Mesendoderm (in vitro differentiated cells): ENCODE measurements around the gene ACOX1.
"Not testable (repeated sequence)": the region's sequence is repeated elsewhere in the genome, so short reads cannot be mapped to it uniquely, and the experiment has no call there.

ENCODE experiments used
- DNase-seq: peaks from one replicate; pipeline ENCODE4 v3.0.0; 2013
- H2AK5ac ChIP-seq: 2 replicates; pipeline ENCODE4 v1.6.1; 2013; ENCODE audit warnings: low read length, inconsistent platforms
- H2BK120ac ChIP-seq: 2 replicates; pipeline ENCODE4 v1.6.1; 2013; ENCODE audit warnings: low read depth, mild to moderate bottlenecking, low read length, moderate library complexity, mixed read lengths
- H2BK15ac ChIP-seq: replicated peaks from 2 replicates; pipeline ENCODE4 v1.6.1; 2013; ENCODE audit warnings: low read depth, mild to moderate bottlenecking, moderate library complexity
- H2BK5ac ChIP-seq: 2 replicates; pipeline ENCODE4 v1.6.1; 2013; ENCODE audit warnings: low read length, inconsistent platforms
- H3K18ac ChIP-seq: 2 replicates; pipeline ENCODE4 v1.6.1; 2013; ENCODE audit warnings: mild to moderate bottlenecking, low read length, mixed read lengths
- H3K23ac ChIP-seq: one replicate; pipeline ENCODE4 v1.6.1; 2013; ENCODE audit warnings: low read length
- H3K27ac ChIP-seq: 2 replicates; pipeline ENCODE4 v1.5.1; 2013; ENCODE audit warnings: low read depth, mild to moderate bottlenecking, inconsistent platforms, low read length, moderate library complexity
- H3K27me3 ChIP-seq: 2 replicates; pipeline ENCODE4 v1.6.1; 2013; ENCODE audit warnings: low read length, control low read depth, mild to moderate bottlenecking, inconsistent platforms; ENCODE audit not compliant: insufficient read depth, poor library complexity
- H3K36me3 ChIP-seq: 2 replicates; pipeline ENCODE4 v1.6.1; 2013; ENCODE audit warnings: low read length, inconsistent platforms; ENCODE audit not compliant: control insufficient read depth, insufficient read depth
- H3K4ac ChIP-seq: one replicate; pipeline ENCODE4 v1.6.1; 2013; ENCODE audit warnings: low read depth, mild to moderate bottlenecking, low read length, moderate library complexity
- H3K4me1 ChIP-seq: 2 replicates; pipeline ENCODE4 v1.6.1; 2013; ENCODE audit warnings: low read depth, low read length, inconsistent platforms; ENCODE audit not compliant: control insufficient read depth
- H3K4me2 ChIP-seq: 2 replicates; pipeline ENCODE4 v1.6.1; 2013; ENCODE audit warnings: low read length
- H3K4me3 ChIP-seq: 2 replicates; pipeline ENCODE4 v1.5.1; 2013; ENCODE audit warnings: mild to moderate bottlenecking, low read length
- H3K56ac ChIP-seq: one replicate; pipeline ENCODE4 v1.6.1; 2013; ENCODE audit warnings: low read length
- H3K79me1 ChIP-seq: 2 replicates; pipeline ENCODE4 v1.6.1; 2013; ENCODE audit warnings: low read length, inconsistent platforms
- H3K79me2 ChIP-seq: 2 replicates; pipeline ENCODE4 v1.6.1; 2013; ENCODE audit warnings: mild to moderate bottlenecking, low read length; ENCODE audit not compliant: control insufficient read depth, insufficient read depth
- H3K9ac ChIP-seq: 2 replicates; pipeline ENCODE4 v1.6.1; 2013; ENCODE audit warnings: low read length, inconsistent platforms
- H4K5ac ChIP-seq: one replicate; pipeline ENCODE4 v1.6.1; 2013; ENCODE audit warnings: low read length
- H4K8ac ChIP-seq: one replicate; pipeline ENCODE4 v1.6.1; 2013; ENCODE audit warnings: low read depth, mild to moderate bottlenecking, control low read depth, low read length, moderate library complexity
- WGBS: extraction: QIAGEN DNeasy Blood & Tissue Kit; methylation state at CpG from one replicate; pipeline ENCODE4 v1.1.7; 2013; ENCODE audit warnings: low lambda C conversion rate, missing lambda C conversion rate; ENCODE audit not compliant: insufficient coverage; ENCODE audit errors: extremely low coverage; 5-methylcytosine and 5-hydroxymethylcytosine counted together

Gene ACOX1

DNA sequence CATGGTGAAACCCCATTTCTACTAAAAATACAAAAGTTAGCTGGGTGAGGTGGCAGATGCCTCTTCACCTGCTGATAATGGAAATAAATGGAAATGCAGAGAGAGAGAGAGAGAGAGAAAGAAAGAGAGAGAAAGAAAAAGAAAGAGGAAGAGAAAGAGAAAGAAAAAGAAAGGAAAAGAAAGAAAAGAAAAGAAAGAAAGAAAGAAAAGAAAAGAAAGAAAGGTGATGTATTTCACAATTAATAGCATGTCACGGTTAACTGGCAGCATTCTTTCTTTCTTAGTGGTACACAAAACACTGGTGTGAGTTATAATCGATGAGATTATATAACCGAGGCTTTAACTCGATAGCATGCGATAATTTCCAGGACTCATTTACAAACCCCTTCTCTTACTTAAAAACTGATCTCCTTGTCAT lies 3.2 kb downstream of the ACOX1 start:
- Histone ChIP-seq H3K36me3 (no peaks in the 10 kb centered on the region), H3K27me3 (no peaks in the 10 kb centered on the region), H3K56ac (no peak overlapping the region), H3K4ac (no peak overlapping the region), H2BK120ac (no peak overlapping the region), H3K4me3 (no peak overlapping the region), H3K27ac (no peak overlapping the region), H3K4me2 (no peak overlapping the region), H3K9ac (no peak overlapping the region), H3K18ac (no peak overlapping the region), H4K5ac (no peak overlapping the region), H3K23ac (no peak overlapping the region), H3K79me1 (peaks cover 9% of the 10 kb centered on the region), H2BK15ac (no peak overlapping the region), H2AK5ac (no peak overlapping the region), H4K8ac (no peak overlapping the region), H2BK5ac (no peak overlapping the region), H3K79me2 (peaks cover 16% of the 10 kb centered on the region), H3K4me1 (no peaks in the 10 kb centered on the region)
- WGBS, result no CpG with 5 or more reads among the region's 5 CpGs
- no peak for DNase-seq

DNA sequence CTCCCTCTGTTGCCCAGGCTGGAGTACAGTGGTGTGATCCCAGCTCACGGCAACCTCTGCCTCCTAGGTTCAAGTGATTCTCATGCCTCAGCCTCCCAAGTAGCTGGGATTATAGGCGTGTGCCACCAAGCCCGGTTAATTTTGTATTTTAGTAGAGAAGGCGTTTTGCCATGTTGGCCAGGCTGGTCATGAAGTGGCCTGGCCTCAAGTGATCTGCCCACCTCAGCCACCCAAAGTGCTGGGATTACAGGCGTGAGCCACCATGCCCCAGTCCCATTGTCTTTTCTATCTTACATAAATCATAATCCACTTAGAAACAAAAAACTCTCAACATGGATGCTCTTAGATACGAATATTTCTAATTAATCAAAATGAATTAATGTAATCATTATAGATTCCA lies 3.8 kb downstream of the ACOX1 start:
- not testable (repeated sequence) for H4K5ac ChIP-seq, H2BK5ac ChIP-seq, H3K4ac ChIP-seq, H3K56ac ChIP-seq, H3K4me3 ChIP-seq, H2BK120ac ChIP-seq, H3K4me2 ChIP-seq, H3K27me3 ChIP-seq, H3K4me1 ChIP-seq, H3K27ac ChIP-seq, H3K9ac ChIP-seq, H2BK15ac ChIP-seq, H3K18ac ChIP-seq, H2AK5ac ChIP-seq, H3K36me3 ChIP-seq, H4K8ac ChIP-seq, H3K23ac ChIP-seq, DNase-seq
- no CpG with 5 or more reads among the region's 6 CpGs for whole genome bisulfite sequencing
- Histone ChIP-seq H3K79me2 (peaks cover 18% of the 10 kb centered on the region), H3K79me1 (peaks cover 11% of the 10 kb centered on the region)

GRCh38 chr17:75970626-75971025 lies 8.3 kb downstream of the ACOX1 start:
- H3K4me1 ChIP-seq, result no peaks in the 10 kb centered on the region
- H3K23ac ChIP-seq, result no peak overlapping the region
- no peak overlapping the region for H3K56ac ChIP-seq
- no peak overlapping the region for H3K4ac ChIP-seq
- H4K8ac ChIP-seq, result no peak overlapping the region
- no peak overlapping the region for H3K27ac ChIP-seq
- no peak overlapping the region for H3K4me3 ChIP-seq
- H2AK5ac ChIP-seq, result no peak overlapping the region
- H2BK5ac ChIP-seq, result no peak overlapping the region
- H3K36me3 ChIP-seq, result no peaks in the 10 kb centered on the region
- no peaks in the 10 kb centered on the region for H3K27me3 ChIP-seq
- H3K4me2 ChIP-seq, result no peak overlapping the region
- H3K79me1 ChIP-seq, result peaks cover 8% of the 10 kb centered on the region
- no peak overlapping the region for H2BK120ac ChIP-seq
- no peak for DNase-seq
- H3K79me2 ChIP-seq, result peaks cover 8% of the 10 kb centered on the region
- WGBS, result no CpG with 5 or more reads among the region's 7 CpGs
- no peak overlapping the region for H3K9ac ChIP-seq
- H4K5ac ChIP-seq, result no peak overlapping the region
- H2BK15ac ChIP-seq, result no peak overlapping the region
- no peak overlapping the region for H3K18ac ChIP-seq

DNA sequence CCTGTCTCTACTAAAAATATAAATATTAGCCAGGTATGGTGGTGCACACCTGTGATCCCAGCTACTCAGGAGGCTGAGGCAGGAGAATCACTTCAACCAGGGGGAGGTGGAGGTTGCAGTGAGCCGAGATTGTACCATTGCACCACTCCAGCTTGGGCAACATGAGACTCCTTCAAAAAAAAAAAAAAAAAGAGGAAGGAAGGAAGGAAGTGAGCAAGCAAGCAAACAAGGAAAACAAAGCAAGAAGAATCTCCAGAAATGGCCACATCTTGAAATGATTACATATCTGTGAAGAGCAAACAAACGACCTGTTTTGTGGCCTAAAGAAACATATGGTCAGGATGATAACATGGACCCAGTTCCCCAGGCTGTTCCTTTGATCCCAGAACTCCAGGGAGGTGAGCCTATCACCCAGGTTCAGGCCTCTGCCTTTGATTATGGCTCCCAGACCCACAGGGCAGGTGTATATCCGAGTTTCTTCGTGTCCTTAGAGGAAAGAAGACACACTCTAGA lies 8.9 kb downstream of the ACOX1 start:
- Histone ChIP-seq H2BK5ac (no peak overlapping the region), H3K18ac (no peak overlapping the region), H3K4me1 (no peaks in the 10 kb centered on the region), H3K79me1 (peaks cover 8% of the 10 kb centered on the region), H3K27me3 (no peaks in the 10 kb centered on the region), H4K5ac (no peak overlapping the region), H3K79me2 (peaks cover 6% of the 10 kb centered on the region), H3K36me3 (no peaks in the 10 kb centered on the region), H2BK15ac (no peak overlapping the region), H3K9ac (no peak overlapping the region), H3K4me2 (no peak overlapping the region), H3K56ac (no peak overlapping the region), H3K4ac (no peak overlapping the region), H3K4me3 (no peak overlapping the region), H3K27ac (no peak overlapping the region), H4K8ac (no peak overlapping the region), H2AK5ac (no peak overlapping the region), H3K23ac (no peak overlapping the region), H2BK120ac (no peak overlapping the region)
- peak; percentile 16 for DNase-seq
- WGBS, result no CpG with 5 or more reads among the region's 4 CpGs

DNA sequence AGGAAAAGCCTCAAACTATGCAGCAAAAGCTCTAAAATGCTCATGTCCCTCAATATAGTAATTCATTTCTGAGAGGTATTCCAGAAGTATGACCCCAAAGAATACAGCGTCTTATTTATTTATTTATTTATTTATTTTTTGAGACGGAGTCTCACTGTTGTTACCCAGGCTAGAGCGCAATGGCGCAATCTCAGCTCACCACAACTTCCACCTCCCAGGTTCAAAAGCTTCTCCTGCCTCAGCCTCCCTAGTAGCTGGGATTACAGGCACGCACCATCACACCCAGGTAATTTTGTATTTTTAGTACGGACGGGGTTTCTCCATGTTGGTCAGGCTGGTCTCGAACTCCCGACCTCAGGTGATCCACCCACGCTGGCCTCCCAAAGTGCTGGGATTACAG lies 9.9 kb downstream of the ACOX1 start:
- H2BK5ac ChIP-seq, H3K4me2 ChIP-seq, H3K56ac ChIP-seq, H3K36me3 ChIP-seq, H3K4me3 ChIP-seq, H3K18ac ChIP-seq, H3K79me1 ChIP-seq, H2AK5ac ChIP-seq, H4K8ac ChIP-seq, H3K23ac ChIP-seq, H3K9ac ChIP-seq, H3K4ac ChIP-seq, DNase-seq, H3K79me2 ChIP-seq, H3K4me1 ChIP-seq, H2BK15ac ChIP-seq, H3K27ac ChIP-seq, H4K5ac ChIP-seq, H3K27me3 ChIP-seq, H2BK120ac ChIP-seq: not testable (repeated sequence)
- WGBS, result no CpG with 5 or more reads among the region's 10 CpGs

- H2BK5ac ChIP-seq, result no peak overlapping the region
- no peaks in the 10 kb centered on the region for H3K36me3 ChIP-seq
- no peak overlapping the region for H4K5ac ChIP-seq
- H3K4ac ChIP-seq, result no peak overlapping the region
- H3K4me2 ChIP-seq, result no peak overlapping the region
- no peak overlapping the region for H2BK15ac ChIP-seq
- H2AK5ac ChIP-seq, result no peak overlapping the region
- H3K23ac ChIP-seq, result no peak overlapping the region
- H3K27me3 ChIP-seq, result no peaks in the 10 kb centered on the region
- peaks cover 4% of the 10 kb centered on the region for H3K79me2 ChIP-seq
- no peak overlapping the region for H3K4me3 ChIP-seq
- H3K4me1 ChIP-seq, result no peaks in the 10 kb centered on the region
- no peak for DNase-seq
- peaks cover 3% of the 10 kb centered on the region for H3K79me1 ChIP-seq
- no CpG with 5 or more reads among the region's 6 CpGs for WGBS
- H3K56ac ChIP-seq, result no peak overlapping the region
- H3K9ac ChIP-seq, result no peak overlapping the region
- no peak overlapping the region for H4K8ac ChIP-seq
- H2BK120ac ChIP-seq, result no peak overlapping the region
- no peak overlapping the region for H3K18ac ChIP-seq
- no peak overlapping the region for H3K27ac ChIP-seq
These were observed 13.5 kb downstream of the ACOX1 start for GRCh38 chr17:75965468-75965867.
